ENCODE results near the gene SLC6A1. TPM values are rescaled to one million over a fixed set of nuclear protein-coding genes. Genes with fewer than 3 reads are reported as not detected.

Gene SLC6A1
- total RNA-seq, 2 donors from 2014 or later: 0.05 to 0.21 TPM

DNA sequence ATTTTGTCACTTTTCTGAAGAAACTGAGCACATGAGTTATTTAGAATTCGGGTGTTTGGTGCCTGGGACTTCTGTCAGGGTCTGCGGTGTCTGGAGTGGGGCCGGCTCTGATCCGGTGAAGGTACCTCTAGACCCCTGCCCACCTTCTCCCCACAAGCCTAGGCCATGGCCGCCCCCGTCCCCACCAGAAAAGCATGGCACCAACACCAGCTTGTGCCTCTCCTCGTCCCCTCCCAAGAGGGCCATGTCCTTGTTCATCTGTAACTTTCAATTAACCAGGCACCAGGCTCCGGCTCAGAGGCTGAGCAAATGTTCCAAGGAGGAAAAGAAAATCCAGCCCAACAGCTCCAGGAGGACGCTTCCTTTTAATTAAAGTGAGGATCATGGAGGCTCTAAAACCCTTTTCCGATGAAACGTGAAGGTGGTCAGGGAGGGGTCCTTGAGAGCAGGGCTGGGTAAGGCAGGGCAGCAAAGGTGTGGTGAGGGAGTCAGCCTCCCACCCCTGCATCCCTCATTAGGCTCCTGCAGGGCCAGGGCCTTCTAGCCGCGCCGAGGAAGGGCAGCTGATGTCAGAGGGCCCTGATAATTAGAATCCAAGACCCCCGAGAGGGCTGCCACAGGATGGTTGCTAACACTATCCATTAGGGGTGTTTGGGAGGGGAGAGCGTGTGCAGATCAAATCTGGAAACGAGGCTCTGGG, 62.3 kb downstream of the SLC6A1 start:
- no peaks in the 10 kb centered on the region for H3K9me3 ChIP-seq
- TF ChIP-seq, protein P1, sequence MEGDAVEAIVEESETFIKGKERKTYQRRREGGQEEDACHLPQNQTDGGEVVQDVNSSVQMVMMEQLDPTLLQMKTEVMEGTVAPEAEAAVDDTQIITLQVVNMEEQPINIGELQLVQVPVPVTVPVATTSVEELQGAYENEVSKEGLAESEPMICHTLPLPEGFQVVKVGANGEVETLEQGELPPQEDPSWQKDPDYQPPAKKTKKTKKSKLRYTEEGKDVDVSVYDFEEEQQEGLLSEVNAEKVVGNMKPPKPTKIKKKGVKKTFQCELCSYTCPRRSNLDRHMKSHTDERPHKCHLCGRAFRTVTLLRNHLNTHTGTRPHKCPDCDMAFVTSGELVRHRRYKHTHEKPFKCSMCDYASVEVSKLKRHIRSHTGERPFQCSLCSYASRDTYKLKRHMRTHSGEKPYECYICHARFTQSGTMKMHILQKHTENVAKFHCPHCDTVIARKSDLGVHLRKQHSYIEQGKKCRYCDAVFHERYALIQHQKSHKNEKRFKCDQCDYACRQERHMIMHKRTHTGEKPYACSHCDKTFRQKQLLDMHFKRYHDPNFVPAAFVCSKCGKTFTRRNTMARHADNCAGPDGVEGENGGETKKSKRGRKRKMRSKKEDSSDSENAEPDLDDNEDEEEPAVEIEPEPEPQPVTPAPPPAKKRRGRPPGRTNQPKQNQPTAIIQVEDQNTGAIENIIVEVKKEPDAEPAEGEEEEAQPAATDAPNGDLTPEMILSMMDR (IDR thresholded peaks at IDR 0.05): no peak
- peaks cover 5% of the 10 kb centered on the region for H3K27me3 ChIP-seq
- H3K27ac ChIP-seq: no peak overlapping the region
- intact Hi-C loops (cut with DNase I): loop anchor here (5.0 kb wide), 1 partner anchor 293 kb away; no protein-coding TSS in a partner anchor
- no peaks in the 10 kb centered on the region for H3K4me1 ChIP-seq
- H3K4me3 ChIP-seq: no peak overlapping the region
- no peak overlapping the region for H3K9ac ChIP-seq (ENCODE audit: low read depth in 2 of 2, low read length in 2 of 2)
- DNase-seq: no peak
- H3K36me3 ChIP-seq: no peaks in the 10 kb centered on the region

DNA sequence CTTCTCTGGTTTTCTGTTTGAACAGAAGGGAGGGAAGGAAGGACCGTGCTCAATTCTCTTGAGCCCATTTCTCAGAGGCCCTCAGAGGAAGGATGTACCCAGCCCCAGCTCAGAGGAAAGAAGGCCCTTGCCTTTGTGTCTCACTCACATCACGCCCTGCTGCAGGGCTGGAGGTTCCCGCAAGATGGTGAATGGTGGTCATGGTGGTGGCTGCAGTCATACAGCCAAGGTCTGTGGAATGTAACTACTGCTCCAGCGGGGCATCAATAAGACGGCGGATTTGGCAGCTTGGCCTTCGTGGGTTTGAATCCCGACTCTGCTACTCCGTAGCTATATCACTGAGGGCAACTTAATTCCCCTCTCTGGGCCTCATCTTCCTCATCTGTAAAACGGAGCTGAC, 62.9 kb downstream of the SLC6A1 start:
- Histone ChIP-seq H3K4me1 (no peaks in the 10 kb centered on the region), H3K9me3 (no peaks in the 10 kb centered on the region), H3K36me3 (no peaks in the 10 kb centered on the region), H3K4me3 (no peak overlapping the region), H3K9ac (ENCODE audit: low read depth in 2 of 2, low read length in 2 of 2) (no peak overlapping the region), H3K27ac (no peak overlapping the region), H3K27me3 (peaks cover 5% of the 10 kb centered on the region)
- intact Hi-C loops (cut with DNase I): loop anchor here (5.0 kb wide), 1 partner anchor 293 kb away; no protein-coding TSS in a partner anchor
- TF ChIP-seq, protein P1 (IDR thresholded peaks at IDR 0.05): no peak
- DNase-seq: no peak

DNA sequence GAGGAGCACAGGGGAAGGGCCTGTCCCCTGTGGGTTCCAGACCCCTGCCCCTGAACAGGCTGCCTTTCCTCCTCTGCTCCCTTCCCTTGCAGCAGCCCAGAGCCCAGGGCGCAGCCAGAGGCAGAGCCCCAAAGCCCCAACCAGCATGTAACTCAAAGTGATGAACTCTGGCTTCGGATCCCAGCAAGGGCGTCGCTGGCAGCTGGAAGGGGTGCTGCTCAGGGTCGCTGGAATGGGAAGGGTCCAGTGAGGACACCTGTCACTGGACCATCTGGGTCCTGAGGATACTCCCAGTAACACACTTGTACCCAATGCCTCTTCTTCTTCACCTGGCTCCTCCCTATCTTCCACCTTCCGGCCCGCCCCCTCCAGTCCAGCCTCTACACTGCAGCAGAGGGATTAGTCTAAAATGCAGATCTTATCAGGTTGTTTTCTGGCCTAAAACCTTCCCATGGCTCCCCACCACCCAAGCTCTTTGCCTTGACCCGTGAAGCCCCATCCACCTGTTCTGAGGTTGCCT, 64.0 kb downstream of the SLC6A1 start:
- Histone ChIP-seq H3K27ac (no peak overlapping the region), H3K9ac (ENCODE audit: low read depth in 2 of 2, low read length in 2 of 2) (no peak overlapping the region), H3K27me3 (peaks cover 5% of the 10 kb centered on the region), H3K9me3 (no peaks in the 10 kb centered on the region), H3K36me3 (no peaks in the 10 kb centered on the region), H3K4me3 (no peak overlapping the region), H3K4me1 (no peaks in the 10 kb centered on the region)
- TF ChIP-seq, protein P1 (IDR thresholded peaks at IDR 0.05): no peak
- intact Hi-C loops (cut with DNase I): loop anchor here (5.0 kb wide), 1 partner anchor 294 kb away; no protein-coding TSS in a partner anchor
- no peak for DNase-seq

DNA sequence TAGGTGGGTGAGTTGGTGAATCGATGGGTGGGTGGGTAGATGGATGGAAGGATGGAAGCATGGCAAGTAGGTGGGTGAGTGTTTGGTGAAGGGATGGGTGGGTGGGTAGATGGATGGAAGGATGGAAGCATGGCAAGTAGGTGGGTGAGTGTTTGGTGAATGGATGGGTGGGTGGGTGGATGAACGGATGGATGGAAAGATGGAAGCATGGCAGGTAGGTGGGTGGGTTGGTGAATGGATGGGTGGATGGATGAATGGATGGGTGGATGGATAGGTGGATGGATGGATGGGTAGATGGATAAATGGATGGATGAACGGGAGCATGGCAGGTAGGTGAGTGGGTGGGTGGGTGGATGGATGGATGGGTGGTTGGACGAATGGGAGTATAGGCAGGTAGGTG, 65.1 kb downstream of the SLC6A1 start:
- no peak overlapping the region for H3K4me3 ChIP-seq
- no peak for DNase-seq
- H3K9me3 ChIP-seq: no peaks in the 10 kb centered on the region
- TF ChIP-seq, protein P1 (IDR thresholded peaks at IDR 0.05): no peak
- H3K27ac ChIP-seq: no peak overlapping the region
- no peak overlapping the region for H3K9ac ChIP-seq (ENCODE audit: low read depth in 2 of 2, low read length in 2 of 2)
- H3K36me3 ChIP-seq: no peaks in the 10 kb centered on the region
- intact Hi-C loops (cut with DNase I): loop anchor here (2.0 to 5.0 kb wide), 2 partner anchors 113 to 295 kb away; no protein-coding TSS in a partner anchor
- peaks cover 5% of the 10 kb centered on the region for H3K27me3 ChIP-seq
- H3K4me1 ChIP-seq: no peaks in the 10 kb centered on the region

DNA sequence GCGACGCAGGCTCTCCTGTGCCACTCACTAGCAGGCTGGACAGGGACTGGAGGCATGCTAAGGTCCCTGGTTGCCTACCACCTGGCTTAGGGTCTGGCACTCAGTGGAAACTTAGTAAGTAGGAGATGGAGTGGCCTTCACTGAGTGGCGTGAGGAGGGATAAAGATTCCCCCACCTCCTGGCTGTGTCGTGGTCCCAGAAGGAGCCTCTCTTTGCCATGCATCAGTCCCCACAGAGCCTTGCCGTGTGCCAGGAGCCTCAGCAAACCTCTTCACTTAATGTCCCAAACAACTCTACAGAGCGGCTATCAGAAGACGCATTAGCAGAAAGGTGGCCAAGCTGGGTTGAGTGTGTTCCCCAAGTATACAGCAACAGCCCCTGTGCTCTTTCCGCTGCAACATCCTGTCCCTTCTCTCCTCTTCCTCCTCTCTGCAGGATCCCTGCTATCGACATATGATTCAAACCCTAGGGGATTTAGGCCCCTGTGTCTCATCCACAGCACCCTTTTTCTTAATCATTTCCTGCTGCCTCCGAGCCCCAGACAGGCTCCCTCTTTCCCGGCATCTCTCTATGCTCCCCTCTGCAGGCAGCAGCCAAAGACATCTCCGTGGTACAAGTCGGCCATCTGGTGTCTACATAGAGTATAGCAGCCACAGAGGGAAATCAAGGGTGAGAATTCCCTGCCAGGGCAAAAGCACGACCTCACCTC, 66.7 kb downstream of the SLC6A1 start:
- intact Hi-C loops (cut with DNase I): loop anchor here (2.0 to 5.0 kb wide), 2 partner anchors 114 to 297 kb away; no protein-coding TSS in a partner anchor
- Histone ChIP-seq H3K27me3 (peaks cover 5% of the 10 kb centered on the region), H3K36me3 (no peaks in the 10 kb centered on the region), H3K4me3 (no peak overlapping the region), H3K4me1 (no peaks in the 10 kb centered on the region), H3K9me3 (no peaks in the 10 kb centered on the region), H3K9ac (ENCODE audit: low read depth in 2 of 2, low read length in 2 of 2) (no peak overlapping the region), H3K27ac (no peak overlapping the region)
- TF ChIP-seq, protein P1 (IDR thresholded peaks at IDR 0.05): peak; percentile 52
- peak; percentile 39 for DNase-seq
